ENCODE measurements around the gene BANK1. TPM values are rescaled to one million over a fixed set of nuclear protein-coding genes. Genes with fewer than 3 reads are reported as not detected.

BANK1 gene
- total RNA-seq, 1 donor from 2014 or later = 1.7 TPM

GRCh38 chr4:101968364-101968763, 177.8 kb downstream of the BANK1 start:
- no peaks in the 10 kb centered on the region for H3K36me3 Mint-ChIP-seq
- peak overlapping the region; percentile 5 for H3K4me3 Mint-ChIP-seq
- no peak overlapping the region for H3K27ac Mint-ChIP-seq
- H3K9me3 Mint-ChIP-seq = no peaks in the 10 kb centered on the region
- no peaks in the 10 kb centered on the region for H3K27me3 Mint-ChIP-seq
- DNase-seq (ENCODE audit: extremely low spot score, unreplicated experiment) = no peak
- H3K4me1 Mint-ChIP-seq (ENCODE audit: unreplicated experiment) = peaks cover 33% of the 10 kb centered on the region
- no peak for TF ChIP-seq CTCF (conservative IDR thresholded peaks at IDR 0.05)

GRCh38 chr4:101969965-101970364, 179.4 kb downstream of the BANK1 start:
- no peaks in the 10 kb centered on the region for H3K27me3 Mint-ChIP-seq
- no peaks in the 10 kb centered on the region for H3K36me3 Mint-ChIP-seq
- no peaks in the 10 kb centered on the region for H3K9me3 Mint-ChIP-seq
- no peak for DNase-seq (ENCODE audit: extremely low spot score, unreplicated experiment)
- TF ChIP-seq CTCF (conservative IDR thresholded peaks at IDR 0.05) = no peak
- H3K27ac Mint-ChIP-seq = peak overlapping the region; percentile 46
- peaks cover 33% of the 10 kb centered on the region for H3K4me1 Mint-ChIP-seq (ENCODE audit: unreplicated experiment)
- no peak overlapping the region for H3K4me3 Mint-ChIP-seq

GRCh38 chr4:101970547-101971155, 180.1 kb downstream of the BANK1 start:
- DNase-seq (ENCODE audit: extremely low spot score, unreplicated experiment) = no peak
- Mint-ChIP-seq H3K4me3 (peak overlapping the region; percentile 39), H3K27me3 (no peaks in the 10 kb centered on the region), H3K4me1 (ENCODE audit: unreplicated experiment) (peaks cover 33% of the 10 kb centered on the region), H3K36me3 (no peaks in the 10 kb centered on the region), H3K27ac (peak overlapping the region; percentile 46), H3K9me3 (no peaks in the 10 kb centered on the region)
- no peak for TF ChIP-seq CTCF (conservative IDR thresholded peaks at IDR 0.05)

- Mint-ChIP-seq H3K4me3 (no peak overlapping the region), H3K27me3 (no peaks in the 10 kb centered on the region), H3K4me1 (ENCODE audit: unreplicated experiment) (peaks cover 30% of the 10 kb centered on the region), H3K9me3 (peaks cover 3% of the 10 kb centered on the region), H3K36me3 (no peaks in the 10 kb centered on the region), H3K27ac (no peak overlapping the region)
- DNase-seq (ENCODE audit: extremely low spot score, unreplicated experiment) = no peak
- no peak for TF ChIP-seq CTCF (conservative IDR thresholded peaks at IDR 0.05)
Observed at GRCh38 chr4:101972791-101973190, 182.3 kb downstream of the BANK1 start.

GRCh38 chr4:101973361-101973760, 182.8 kb downstream of the BANK1 start:
- Mint-ChIP-seq H3K36me3 (no peaks in the 10 kb centered on the region), H3K4me1 (ENCODE audit: unreplicated experiment) (peaks cover 26% of the 10 kb centered on the region), H3K9me3 (peaks cover 3% of the 10 kb centered on the region), H3K27ac (no peak overlapping the region), H3K27me3 (no peaks in the 10 kb centered on the region), H3K4me3 (no peak overlapping the region)
- no peak for DNase-seq (ENCODE audit: extremely low spot score, unreplicated experiment)
- no peak for TF ChIP-seq CTCF (conservative IDR thresholded peaks at IDR 0.05)

- no peaks in the 10 kb centered on the region for H3K27me3 Mint-ChIP-seq
- no peak for DNase-seq (ENCODE audit: extremely low spot score, unreplicated experiment)
- H3K4me3 Mint-ChIP-seq = no peak overlapping the region
- peaks cover 3% of the 10 kb centered on the region for H3K9me3 Mint-ChIP-seq
- no peak for TF ChIP-seq CTCF (conservative IDR thresholded peaks at IDR 0.05)
- H3K36me3 Mint-ChIP-seq = no peaks in the 10 kb centered on the region
- no peak overlapping the region for H3K27ac Mint-ChIP-seq
- H3K4me1 Mint-ChIP-seq (ENCODE audit: unreplicated experiment) = no peaks in the 10 kb centered on the region
Observed at GRCh38 chr4:101977076-101977475, 186.5 kb downstream of the BANK1 start.

All from type B pancreatic cell (in vitro differentiated cells).